Ovary (tissue), 3 donors: ENCODE results near the gene FBN3.

Source experiments
- CTCF ChIP-seq, 3 donors: fragments of 450-650 bp in 2 of 3; fragments of 200-600 bp in 1 of 3; IDR thresholded peaks; one replicate each; pipeline versions ENCODE4 v1.5.1 to v1.8.0; 2016 to 2022; ENCODE audit warnings: antibody characterized with exemption in 3 of 3, mild to moderate bottlenecking in 1 of 3
- EP300 ChIP-seq: sonication (generic); formaldehyde crosslinking; IDR thresholded peaks from one replicate; pipeline ENCODE4 v1.6.1; 2017; ENCODE audit warnings: antibody characterized with exemption
- POLR2A ChIP-seq: fragments of 450-650 bp; IDR thresholded peaks from one replicate; pipeline ENCODE4 v1.6.1; 2017; ENCODE audit warnings: antibody characterized with exemption, mild to moderate bottlenecking, moderate library complexity
- donor health status: DM: no; HTN: no; CAD: no.

GRCh38 chr19:8109455-8109854, 39.9 kb downstream of the FBN3 start:
- TF ChIP-seq CTCF (IDR thresholded peaks at IDR 0.05): no peak
- no peak for TF ChIP-seq EP300
- no peak for TF ChIP-seq POLR2A
